HCT116 (cell line): ENCODE results near the gene EEPD1. TPM values are rescaled to one million over a fixed set of nuclear protein-coding genes. Genes with fewer than 3 reads are reported as not detected.

ENCODE experiments used
- ATAC-seq: fragments of 200-7000 bp; cut with Tn5 transposase; 2 replicates; pipeline ENCODE4 v1.9.1; 2020; ENCODE audit warnings: mild to moderate bottlenecking, moderate library complexity
- BruUV-seq: library from RNA; stranded (reverse); fragments of 400-500 nt; replicated peaks from 2 replicates; lab custom pipeline; 2021; lab: Mats Ljungman, UMichigan
- CTCF ChIA-PET: fragments of 300-600 bp; sonication (Branson Sonifier 250); formaldehyde crosslinking; loops from one replicate; lab custom pipeline; 2021; ENCODE audit warnings: antibody characterized with exemption; lab: Charles Lee
- POLR2A ChIA-PET: fragments of 300-600, 350-600 bp; sonication (Branson Sonifier 250); formaldehyde crosslinking; loops from one replicate; lab custom pipeline; 2021; ENCODE audit warnings: antibody characterized with exemption; lab: Charles Lee
- RAD21 ChIA-PET, 2 experiments: fragments of 300-600 bp; sonication (Branson Sonifier 250); formaldehyde crosslinking; loops; one replicate each; lab custom pipeline; 2023; ENCODE audit warnings: low total read pairs in 2 of 2; ENCODE audit not compliant: uncharacterized antibody in 2 of 2, unreplicated experiment in 2 of 2, low non-redundant PET in 1 of 2; lab: Charles Lee
- DNase-seq: peaks from one replicate; pipeline ENCODE4 v3.0.0-alpha.2; 2010; ENCODE audit warnings: low read depth, low spot score
- H2AFZ ChIP-seq: fragments of 200-600 bp; shearing (Covaris generic), sonication (generic); 2 replicates; pipeline ENCODE4 v1.6.1; 2017; ENCODE audit warnings: low read depth, mixed run types, mixed read lengths, antibody characterized with exemption, low read length; ENCODE audit not compliant: poor library complexity, severe bottlenecking
- H3K27ac ChIP-seq: 2 replicates; pipeline ENCODE4 v1.5.1; 2012; ENCODE audit warnings: low read depth, low read length
- H3K27me3 ChIP-seq: fragments of 200-600 bp; sonication (generic); 2 replicates; pipeline ENCODE4 v1.6.1; 2016; ENCODE audit warnings: mixed run types, low read length, mixed read lengths; ENCODE audit not compliant: insufficient read depth
- H3K36me3 ChIP-seq, 2 experiments: fragments of 200-500 bp in 1 of 2; fragments of 200-600 bp in 1 of 2; sonication (Bioruptor generic) in 1 of 2; sonication (generic) in 1 of 2; 2 replicates each; pipeline versions ENCODE4 v1.5.1 to v1.6.1; 2014 to 2016; ENCODE audit warnings: low read length in 2 of 2, inconsistent platforms in 1 of 2, mixed read lengths in 1 of 2, mixed run types in 1 of 2; ENCODE audit not compliant: insufficient read depth in 2 of 2, control insufficient read depth in 1 of 2
- H3K4me1 ChIP-seq, 2 experiments: fragments of 200-600 bp in 1 of 2; sonication (generic) in 1 of 2; 2 replicates each; pipeline versions ENCODE4 v1.5.1 to v1.6.1; 2012 to 2017; ENCODE audit warnings: low read length in 2 of 2, inconsistent platforms in 1 of 2, mild to moderate bottlenecking in 1 of 2, mixed read lengths in 1 of 2, mixed run types in 1 of 2, moderate library complexity in 1 of 2; ENCODE audit not compliant: insufficient read depth in 2 of 2, control insufficient read depth in 1 of 2
- H3K4me2 ChIP-seq: fragments of 200-600 bp; sonication (generic); 2 replicates; pipeline ENCODE4 v1.6.1; 2017; ENCODE audit warnings: mixed run types, low read length, mixed read lengths
- H3K4me3 ChIP-seq, 2 experiments: fragments of 200-600 bp in 1 of 2; sonication (generic) in 1 of 2; replicated peaks in 1 of 2; 2 replicates each; pipeline ENCODE4 v1.5.1; 2011 to 2016; ENCODE audit warnings: low read length in 2 of 2, control low read depth in 1 of 2, low read depth in 1 of 2, mild to moderate bottlenecking in 1 of 2, mixed read lengths in 1 of 2, mixed run types in 1 of 2
- H3K79me2 ChIP-seq: fragments of 200-600 bp; sonication (generic); 2 replicates; pipeline ENCODE4 v1.6.1; 2017; ENCODE audit warnings: mild to moderate bottlenecking, mixed run types, low read length, moderate library complexity, mixed read lengths; ENCODE audit not compliant: insufficient read depth
- H3K9ac ChIP-seq: fragments of 200-600 bp; sonication (generic); 2 replicates; pipeline ENCODE4 v1.6.1; 2016; ENCODE audit warnings: low read length, mixed read lengths
- H3K9me2 ChIP-seq: fragments of 200-600 bp; sonication (generic), shearing (Covaris generic); 2 replicates; pipeline ENCODE4 v1.6.1; 2017; ENCODE audit warnings: mixed run types, mild to moderate bottlenecking, moderate library complexity; ENCODE audit not compliant: insufficient read depth
- H3K9me3 ChIP-seq, 2 experiments: fragments of 200-500 bp in 1 of 2; fragments of 200-600 bp in 1 of 2; sonication (Bioruptor generic) in 1 of 2; sonication (generic) in 1 of 2; 2 replicates each; pipeline ENCODE4 v1.6.1; 2014 to 2017; ENCODE audit warnings: low read length in 2 of 2, mixed read lengths in 2 of 2, inconsistent platforms in 1 of 2, low read depth in 1 of 2, mild to moderate bottlenecking in 1 of 2, mixed run types in 1 of 2, moderate library complexity in 1 of 2; ENCODE audit not compliant: control insufficient read depth in 1 of 2, insufficient read depth in 1 of 2
- H4K20me1 ChIP-seq: fragments of 200-600 bp; sonication (generic), shearing (Covaris generic); 2 replicates; pipeline ENCODE4 v1.6.1; 2017; ENCODE audit warnings: mixed run types, mild to moderate bottlenecking, moderate library complexity; ENCODE audit not compliant: insufficient read depth
- ATF3 ChIP-seq: IDR thresholded peaks from 2 replicates; pipeline ENCODE4 v1.6.1; 2012
- JUND ChIP-seq: IDR thresholded peaks from 2 replicates; pipeline ENCODE4 v1.6.1; 2012
- POLR2A ChIP-seq: IDR thresholded peaks from 2 replicates; pipeline ENCODE4 v1.7.0; 2011; ENCODE audit warnings: borderline replicate concordance; ENCODE audit not compliant: insufficient read depth, insufficient read length; ENCODE audit errors: extremely low read depth
- SIN3A ChIP-seq: IDR thresholded peaks from 2 replicates; pipeline ENCODE4 v1.6.1; 2012; ENCODE audit warnings: low read depth
- SRF ChIP-seq: IDR thresholded peaks from 2 replicates; pipeline ENCODE4 v1.6.1; 2012; ENCODE audit warnings: low read depth
- ZFX ChIP-seq: fragments of 450-650 bp; IDR thresholded peaks from 2 replicates; pipeline ENCODE4 v1.6.1; 2017
- ZNF274 ChIP-seq: fragments of 200-500 bp; sonication (Bioruptor generic); IDR thresholded peaks from 2 replicates; pipeline ENCODE4 v1.6.1; 2014; ENCODE audit warnings: mild to moderate bottlenecking, low read depth, low read length, inconsistent platforms
- intact Hi-C: fragments of 100-400 bp; cut with micrococcal nuclease; formaldehyde crosslinking; loops from 2 replicates; pipeline ENCODE4 v1.10.0; 2022
- total RNA-seq: library from RNA; stranded (reverse); gene quantifications from one replicate; pipeline ENCODE4 v1.2.1, GENCODE V29; 2021; ENCODE audit not compliant: unreplicated experiment

EEPD1 gene
- total RNA-seq, 1 experiment from 2014 or later, result 4.2 TPM

- H3K27me3 ChIP-seq, result no peaks in the 10 kb centered on the region
- ChIA-PET POLR2A (no interaction called here), CTCF (no interaction called here), RAD21 (no interaction called here)
- no peak overlapping the region for H2AFZ ChIP-seq
- BruUV-seq, result no TSS peak
- peaks cover 8 to 21% of the 10 kb centered on the region in 2 experiments for H3K4me1 ChIP-seq
- no peaks in the 10 kb centered on the region for H3K9me3 ChIP-seq
- H3K27ac ChIP-seq, result no peak overlapping the region
- H3K4me3 ChIP-seq, result no peak overlapping the region
- no peaks in the 10 kb centered on the region for H4K20me1 ChIP-seq
- no peak overlapping the region for H3K4me2 ChIP-seq
- TF ChIP-seq SRF, result no peak
- no peak for TF ChIP-seq JUND
- TF ChIP-seq POLR2A, result no peak
- TF ChIP-seq ZFX, result no peak
- TF ChIP-seq SIN3A, result no peak
- TF ChIP-seq ZNF274, result no peak
- DNase-seq (no peak), ATAC-seq (no peak)
- intact Hi-C loops, result no loop called here
- H3K36me3 ChIP-seq, result no peaks in the 10 kb centered on the region
- no peaks in the 10 kb centered on the region for H3K9me2 ChIP-seq
- no peaks in the 10 kb centered on the region for H3K79me2 ChIP-seq
- no peak overlapping the region for H3K9ac ChIP-seq
Observed at GRCh38 chr7:36155811-36156361, 2.8 kb downstream of the EEPD1 start.

- Histone ChIP-seq H3K9me3 (no peaks in the 10 kb centered on the region), H3K79me2 (no peaks in the 10 kb centered on the region), H3K9me2 (no peaks in the 10 kb centered on the region), H3K27ac (no peak overlapping the region), H3K4me1 (peaks cover 8 to 24% of the 10 kb centered on the region in 2 experiments; a peak in 3 of 4 replicates), H3K9ac (no peak overlapping the region), H2AFZ (no peak overlapping the region), H3K27me3 (no peaks in the 10 kb centered on the region), H3K36me3 (no peaks in the 10 kb centered on the region), H4K20me1 (no peaks in the 10 kb centered on the region), H3K4me2 (no peak overlapping the region), H3K4me3 (no peak overlapping the region)
- ChIA-PET RAD21 (no interaction called here), POLR2A (no interaction called here), CTCF (no interaction called here)
- ATAC-seq (no peak), DNase-seq (no peak)
- intact Hi-C loops, result no loop called here
- no TSS peak for BruUV-seq
- no peak for TF ChIP-seq ATF3
Observed at GRCh38 chr7:36157527-36158320, 4.7 kb downstream of the EEPD1 start.
